Prostate gland (tissue), 2 donors: ENCODE measurements around the gene TBC1D22A. TPM values are rescaled to one million over a fixed set of nuclear protein-coding genes. Genes with fewer than 3 reads are reported as not detected.

ENCODE experiments used
- DNase-seq: peaks from one replicate; pipeline ENCODE4 v3.0.0-alpha.2; 2019; ENCODE audit warnings: low spot score
- H3K27ac ChIP-seq, 2 donors: fragments of 200-600 bp; sonication (generic); 2 replicates each; pipeline ENCODE4 v1.5.1; 2017 to 2019
- H3K27me3 ChIP-seq: fragments of 200-600 bp; sonication (generic); replicated peaks from 2 replicates; pipeline ENCODE4 v1.5.1; 2019; ENCODE audit not compliant: insufficient read depth
- H3K36me3 ChIP-seq, 2 donors: fragments of 200-600 bp; sonication (generic); 1 replicate in 1 of 2; 2 replicates in 1 of 2; pipeline versions ENCODE4 v1.5.1 to v1.8.1; 2017 to 2019
- H3K4me1 ChIP-seq: fragments of 200-600 bp; sonication (generic); replicated peaks from 2 replicates; pipeline ENCODE4 v1.5.1; 2019
- H3K4me3 ChIP-seq, 2 donors: fragments of 200-600 bp; sonication (generic); 2 replicates each; pipeline ENCODE4 v1.5.1; 2017 to 2019
- H3K9me3 ChIP-seq: fragments of 200-600 bp; sonication (generic); 2 replicates; pipeline ENCODE4 v1.5.1; 2017
- POLR2A ChIP-seq: fragments of 450-650 bp; IDR thresholded peaks from one replicate; pipeline ENCODE4 v1.6.1; 2016; ENCODE audit warnings: antibody characterized with exemption, mild to moderate bottlenecking
- POLR2AphosphoS5 ChIP-seq: sonication (generic); formaldehyde crosslinking; IDR thresholded peaks from one replicate; pipeline ENCODE4 v1.6.1; 2017; ENCODE audit warnings: antibody characterized with exemption
- WGBS: methylation state at CpG from one replicate; pipeline ENCODE4 v1.1.5; 2018; 5-methylcytosine and 5-hydroxymethylcytosine counted together
- intact Hi-C: fragments of 100-400 bp; cut with DNase I; formaldehyde crosslinking; loops from one replicate; pipeline ENCODE4 v1.14.2; 2022
- total RNA-seq, 2 donors: library from RNA; depleted of rRNA; stranded (reverse); fragments of >200 nt; gene quantifications; one replicate each; pipeline ENCODE4 v1.1.0, GENCODE V29; 2016
- TF ChIP-seq, protein P1 (sequence below), 4 experiments: fragments of 200-600 bp in 2 of 4; fragments of 450-650 bp in 2 of 4; sonication (generic) in 2 of 4; IDR thresholded peaks; 1 replicate in 3 of 4; 2 replicates in 1 of 4; pipeline ENCODE4 v1.5.1; 2016 to 2019; ENCODE audit warnings: antibody characterized with exemption in 4 of 4, mild to moderate bottlenecking in 2 of 4, moderate library complexity in 2 of 4

Gene TBC1D22A
- total RNA-seq, 2 donors from 2014 or later: 16.0 to 30.7 TPM

GRCh38 chr22:46986788-46987187 lies 224.3 kb downstream of the TBC1D22A start:
- no peaks in the 10 kb centered on the region for H3K4me1 ChIP-seq
- intact Hi-C loops: no loop called here

GRCh38 chr22:46990937-46991550 lies 228.6 kb downstream of the TBC1D22A start:
- 92% methylated on average over 12 of the region's 12 CpGs for WGBS
- no peaks in the 10 kb centered on the region for H3K9me3 ChIP-seq
- TF ChIP-seq, protein P1, sequence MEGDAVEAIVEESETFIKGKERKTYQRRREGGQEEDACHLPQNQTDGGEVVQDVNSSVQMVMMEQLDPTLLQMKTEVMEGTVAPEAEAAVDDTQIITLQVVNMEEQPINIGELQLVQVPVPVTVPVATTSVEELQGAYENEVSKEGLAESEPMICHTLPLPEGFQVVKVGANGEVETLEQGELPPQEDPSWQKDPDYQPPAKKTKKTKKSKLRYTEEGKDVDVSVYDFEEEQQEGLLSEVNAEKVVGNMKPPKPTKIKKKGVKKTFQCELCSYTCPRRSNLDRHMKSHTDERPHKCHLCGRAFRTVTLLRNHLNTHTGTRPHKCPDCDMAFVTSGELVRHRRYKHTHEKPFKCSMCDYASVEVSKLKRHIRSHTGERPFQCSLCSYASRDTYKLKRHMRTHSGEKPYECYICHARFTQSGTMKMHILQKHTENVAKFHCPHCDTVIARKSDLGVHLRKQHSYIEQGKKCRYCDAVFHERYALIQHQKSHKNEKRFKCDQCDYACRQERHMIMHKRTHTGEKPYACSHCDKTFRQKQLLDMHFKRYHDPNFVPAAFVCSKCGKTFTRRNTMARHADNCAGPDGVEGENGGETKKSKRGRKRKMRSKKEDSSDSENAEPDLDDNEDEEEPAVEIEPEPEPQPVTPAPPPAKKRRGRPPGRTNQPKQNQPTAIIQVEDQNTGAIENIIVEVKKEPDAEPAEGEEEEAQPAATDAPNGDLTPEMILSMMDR (IDR thresholded peaks at IDR 0.05): no peak
- TF ChIP-seq POLR2A: no peak
- H3K36me3 ChIP-seq: no peaks in the 10 kb centered on the region
- no peak for DNase-seq
- H3K27me3 ChIP-seq: no peaks in the 10 kb centered on the region
- H3K4me1 ChIP-seq: no peaks in the 10 kb centered on the region
- no peak overlapping the region for H3K27ac ChIP-seq
- intact Hi-C loops: no loop called here
- no peak overlapping the region for H3K4me3 ChIP-seq

More at GRCh38 chr22:46986788-46987187, 224.3 kb downstream of the TBC1D22A start:
- H3K27me3 ChIP-seq: no peaks in the 10 kb centered on the region
- TF ChIP-seq, protein P1 (IDR thresholded peaks at IDR 0.05): no peak
- H3K27ac ChIP-seq: no peak overlapping the region
- H3K36me3 ChIP-seq: no peaks in the 10 kb centered on the region
- no peak overlapping the region for H3K4me3 ChIP-seq
- no peaks in the 10 kb centered on the region for H3K9me3 ChIP-seq
- 93% methylated on average over 11 of the region's 11 CpGs for WGBS
- no peak for DNase-seq

- no peak for DNase-seq
- no peaks in the 10 kb centered on the region for H3K9me3 ChIP-seq
- H3K4me1 ChIP-seq: no peaks in the 10 kb centered on the region
- TF ChIP-seq, protein P1 (IDR thresholded peaks at IDR 0.05): no peak
- no peak for TF ChIP-seq POLR2A
- no peak for TF ChIP-seq POLR2AphosphoS5
- WGBS: 90% methylated on average over 14 of the region's 14 CpGs
- H3K4me3 ChIP-seq: no peak overlapping the region
- H3K27me3 ChIP-seq: no peaks in the 10 kb centered on the region
- no peak overlapping the region for H3K27ac ChIP-seq
- intact Hi-C loops: no loop called here
- H3K36me3 ChIP-seq: no peaks in the 10 kb centered on the region
Measured at GRCh38 chr22:46991666-46992065, 229.2 kb downstream of the TBC1D22A start.

- no peaks in the 10 kb centered on the region for H3K4me1 ChIP-seq
- no peaks in the 10 kb centered on the region for H3K9me3 ChIP-seq
- intact Hi-C loops: no loop called here
- DNase-seq: no peak
- H3K27me3 ChIP-seq: no peaks in the 10 kb centered on the region
- no peaks in the 10 kb centered on the region for H3K36me3 ChIP-seq
- TF ChIP-seq POLR2A (no peak), POLR2AphosphoS5 (no peak)
- TF ChIP-seq, protein P1 (IDR thresholded peaks at IDR 0.05): no peak
- no peak overlapping the region for H3K4me3 ChIP-seq
- H3K27ac ChIP-seq: no peak overlapping the region
- 87% methylated on average over 25 of the region's 25 CpGs for WGBS
Measured at GRCh38 chr22:46992121-46992731, 229.8 kb downstream of the TBC1D22A start.

- Histone ChIP-seq H3K4me1 (no peaks in the 10 kb centered on the region), H3K9me3 (no peaks in the 10 kb centered on the region), H3K36me3 (no peaks in the 10 kb centered on the region), H3K4me3 (no peak overlapping the region), H3K27ac (no peak overlapping the region), H3K27me3 (no peaks in the 10 kb centered on the region)
- 40% methylated on average over 14 of the region's 14 CpGs for WGBS
- TF ChIP-seq, protein P1 (IDR thresholded peaks at IDR 0.05): no peak
- TF ChIP-seq POLR2A: no peak
- TF ChIP-seq POLR2AphosphoS5: no peak
- intact Hi-C loops: no loop called here
- DNase-seq: peak; percentile 31
Measured at GRCh38 chr22:46993633-46994032, 231.2 kb downstream of the TBC1D22A start.
